Activated CD4-positive, alpha-beta T cell treated with anti-CD3 and anti-CD28 coated beads, Interleukin-2, Interleukin-4, amounts not matched to agents 100 ng/mL and 50 ng/mL, durations not matched to agents 16 hours and 8 hours (primary cell): Measurements from ENCODE around the gene GAR1.
A peak's percentile ranks its signal among the peaks of the same experiment; 100 is the strongest.
"Not testable (repeated sequence)": the region's sequence is repeated elsewhere in the genome, so short reads cannot be mapped to it uniquely, and the experiment has no call there.

Source experiments
- DNase-seq: peaks from one replicate; pipeline ENCODE4 v3.0.0-alpha.2; 2020; ENCODE audit warnings: low spot score

GAR1 gene

DNA sequence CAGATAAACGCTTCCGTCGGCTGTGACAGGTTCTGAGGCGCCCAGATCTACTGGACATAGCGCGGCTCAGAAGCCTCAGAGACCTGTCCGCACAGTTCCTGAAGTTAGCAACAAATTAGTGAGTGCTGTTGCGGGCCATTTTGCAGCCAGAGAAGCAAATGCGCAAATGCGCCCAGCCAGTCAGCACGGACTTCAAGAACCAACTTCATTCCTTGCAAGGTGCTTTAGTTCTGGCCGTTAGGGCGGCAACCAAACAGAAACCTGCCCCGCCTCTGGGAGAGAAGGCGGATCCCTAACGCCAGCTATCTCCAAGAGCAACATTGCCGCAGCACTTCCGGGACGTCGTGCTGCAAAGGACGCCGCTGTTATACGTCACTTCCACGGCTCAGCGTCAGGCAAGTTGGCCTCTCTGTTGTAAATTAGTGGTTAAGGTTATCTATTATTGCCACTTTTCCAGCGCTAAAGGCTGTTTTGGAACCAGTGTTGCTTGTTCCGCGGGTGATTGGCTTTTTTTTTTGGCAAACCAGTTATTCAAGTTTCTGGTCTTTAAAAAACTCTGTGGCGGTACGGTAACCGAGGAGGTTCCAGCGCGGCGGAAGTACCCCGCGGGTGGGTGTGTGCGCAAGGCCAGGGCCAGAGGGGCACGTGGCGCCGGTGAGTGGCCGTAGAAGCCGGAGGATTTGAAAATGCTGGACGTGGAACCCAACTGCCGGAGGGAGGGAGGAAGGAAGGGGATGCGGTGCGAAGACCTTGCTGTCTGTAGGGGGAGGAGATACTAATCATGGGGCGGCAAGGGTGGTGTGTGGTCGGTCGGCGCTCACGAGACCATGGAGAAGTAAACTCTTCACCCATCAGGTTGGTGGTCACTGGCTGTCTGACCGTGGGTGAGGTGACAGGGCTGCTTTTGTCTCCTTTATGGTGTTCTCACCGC, at the start of gene GAR1:
Gene GAR1 (plus strand): TSS at position 612 of the 931 bp plus-strand sequence. CDS start 403 bp downstream, outside the sequence.
- peak; percentile 94 for DNase-seq

DNA sequence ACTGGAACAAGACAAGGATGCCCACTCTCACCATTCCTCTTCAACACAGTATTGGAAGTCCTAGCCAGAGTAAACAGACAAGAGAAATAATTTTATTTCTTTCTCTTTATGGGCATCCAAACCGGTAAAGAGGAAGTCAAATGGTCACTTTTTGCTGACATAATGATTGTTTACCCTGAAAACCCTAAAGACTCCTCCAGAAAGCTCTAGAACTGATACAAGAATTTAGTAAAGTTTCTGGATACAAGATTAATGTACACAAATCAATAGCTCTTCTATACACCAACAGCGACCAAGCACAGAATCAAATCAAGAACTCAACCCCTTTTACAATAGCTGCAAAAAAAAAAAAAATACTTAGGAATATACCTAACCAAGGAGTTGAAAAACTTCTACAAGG, 33.5 kb upstream of the GAR1 start:
- DNase-seq, result not testable (repeated sequence)

GRCh38 chr4:109786846-109787245, 28.7 kb upstream of the GAR1 start:
- DNase-seq, result no peak

GRCh38 chr4:109787807-109788206, 27.8 kb upstream of the GAR1 start:
- no peak for DNase-seq

DNA sequence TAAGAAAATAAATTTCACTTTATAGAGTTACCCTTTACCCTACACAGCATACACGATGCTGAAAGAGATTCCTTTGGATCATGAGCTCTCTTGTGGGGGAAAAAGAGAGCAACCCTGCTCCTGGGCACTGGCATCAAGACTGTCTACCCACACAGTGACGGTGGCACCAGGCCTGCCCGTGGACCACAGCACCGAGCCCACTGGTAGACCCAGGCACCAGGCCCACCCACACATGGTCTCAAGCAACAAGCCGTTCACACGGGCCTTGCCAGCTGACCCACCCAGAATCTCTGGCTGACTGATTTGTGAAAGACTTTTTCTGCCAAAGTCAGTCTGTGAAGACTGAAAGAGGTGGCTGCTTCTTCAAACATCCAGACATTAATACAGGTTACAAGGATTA, 20.5 kb upstream of the GAR1 start:
- DNase-seq, result no peak

DNA sequence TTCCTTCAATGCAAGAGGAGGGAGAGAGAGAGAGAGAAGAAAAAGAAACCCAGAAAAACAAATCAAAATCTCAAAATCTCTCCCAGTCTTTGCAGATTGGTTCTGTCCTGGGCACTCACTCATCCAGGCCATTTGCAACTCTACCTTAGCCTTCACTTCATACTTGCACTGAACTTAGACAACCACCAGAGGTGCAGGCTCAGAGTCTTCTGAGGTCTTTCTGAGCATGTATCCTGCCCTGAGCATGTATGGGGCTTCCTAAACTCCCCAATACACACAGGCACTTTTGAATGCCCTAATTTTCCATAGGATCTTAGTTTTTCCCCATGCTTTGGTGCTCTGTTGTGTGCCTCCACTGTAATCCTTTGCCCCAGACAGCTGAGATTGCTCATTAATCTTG, 16.7 kb upstream of the GAR1 start:
- DNase-seq, result no peak

DNA sequence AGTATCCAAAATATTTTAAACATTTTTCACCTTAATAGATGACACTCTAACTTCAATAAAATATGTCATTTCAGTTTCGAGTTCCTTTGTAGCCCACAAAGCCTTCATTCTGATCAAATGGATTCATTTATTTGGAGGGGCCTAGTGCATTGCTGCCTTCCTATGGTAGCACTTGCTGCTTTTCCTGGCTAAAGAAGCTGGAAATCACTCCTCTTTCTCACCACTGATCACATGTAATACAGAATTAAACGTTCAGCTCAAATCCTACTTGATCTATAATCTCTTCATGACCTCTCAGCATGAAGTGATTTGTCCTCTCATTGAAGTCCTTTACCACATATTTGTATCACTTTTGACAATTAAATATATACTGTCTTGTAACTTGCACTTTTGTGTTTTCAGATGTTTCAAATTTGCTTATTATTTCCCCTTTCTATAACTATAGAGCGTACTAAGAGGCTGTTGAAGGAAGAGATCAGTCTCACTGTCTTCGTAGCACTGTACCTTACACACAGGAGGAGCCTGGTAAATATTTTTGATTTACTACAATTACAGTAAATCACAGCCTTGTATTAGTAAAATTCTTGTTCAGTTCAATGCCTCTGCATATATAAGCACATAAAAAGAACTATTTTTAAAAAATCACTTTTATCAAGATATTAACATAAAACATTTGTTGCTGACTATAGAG, 14.3 kb upstream of the GAR1 start:
- no peak for DNase-seq

DNA sequence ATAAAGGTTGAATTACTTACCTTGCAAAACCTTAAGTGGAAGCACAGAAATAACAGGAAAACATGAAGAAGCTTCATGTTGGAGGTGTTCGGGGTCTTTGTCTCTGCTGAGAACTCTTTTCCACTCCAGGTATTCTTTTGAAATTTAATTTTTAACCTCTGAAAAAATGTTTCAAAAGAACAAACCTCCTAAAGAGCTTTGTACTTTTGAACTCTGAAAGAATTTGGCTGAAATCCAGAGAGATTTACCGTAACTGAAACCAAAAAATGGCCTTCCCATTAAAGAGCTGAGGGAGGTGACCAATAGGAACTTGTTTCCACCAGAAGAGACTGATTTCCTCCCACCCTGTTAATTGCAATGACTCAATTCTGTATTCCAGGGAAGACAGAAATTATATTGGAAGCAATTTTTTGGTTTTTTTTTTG, 13.7 kb upstream of the GAR1 start, which contains the start of gene CFI:
Gene CFI (minus strand): TSS at position 105 of the 425 bp plus-strand sequence. CDS start 28 bp downstream, at position 77.
- no peak for DNase-seq

GRCh38 chr4:109803924-109804571, 11.5 kb upstream of the GAR1 start:
- DNase-seq, result no peak

GRCh38 chr4:109809655-109810054, 5.9 kb upstream of the GAR1 start:
- DNase-seq, result no peak

DNA sequence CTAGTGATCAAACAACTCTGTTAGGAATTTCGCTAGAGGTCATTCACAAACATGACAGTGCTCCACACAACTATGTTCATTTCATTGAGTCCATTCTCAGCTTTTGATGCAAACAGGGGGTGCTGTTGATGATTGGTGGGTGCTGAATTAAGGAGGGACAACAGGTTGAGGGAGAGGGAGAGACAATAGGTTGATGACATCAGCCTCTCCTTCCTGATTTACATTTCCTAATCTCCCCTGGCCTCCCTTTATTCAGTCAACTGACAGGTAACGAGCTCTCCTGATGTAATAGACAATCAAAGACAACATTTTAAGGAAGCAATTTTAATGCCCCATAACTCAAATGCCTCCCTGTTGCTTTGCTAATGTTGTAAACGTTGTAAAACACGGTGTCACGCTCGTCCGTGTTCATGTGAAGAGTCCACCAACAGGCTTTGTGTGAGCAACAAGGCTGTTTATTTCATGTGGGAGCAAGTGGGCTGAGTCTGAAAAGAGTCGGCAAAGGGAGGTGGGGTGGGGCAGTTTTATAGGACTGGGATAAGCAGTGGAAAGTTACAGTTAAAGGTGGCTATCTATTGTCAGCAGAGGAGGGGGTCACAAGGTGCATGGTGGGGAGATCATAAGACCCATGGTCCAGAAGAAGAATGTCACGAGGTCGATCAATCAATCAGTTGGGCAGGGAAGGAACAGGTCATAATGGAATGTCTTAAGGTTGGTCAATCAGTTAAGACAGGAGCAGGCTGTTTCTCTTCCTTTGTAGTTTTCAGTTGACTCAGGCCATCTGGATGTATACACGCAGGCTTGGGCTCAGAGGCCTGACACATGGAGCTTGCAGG, 4.8 kb upstream of the GAR1 start:
- DNase-seq, result no peak

DNA sequence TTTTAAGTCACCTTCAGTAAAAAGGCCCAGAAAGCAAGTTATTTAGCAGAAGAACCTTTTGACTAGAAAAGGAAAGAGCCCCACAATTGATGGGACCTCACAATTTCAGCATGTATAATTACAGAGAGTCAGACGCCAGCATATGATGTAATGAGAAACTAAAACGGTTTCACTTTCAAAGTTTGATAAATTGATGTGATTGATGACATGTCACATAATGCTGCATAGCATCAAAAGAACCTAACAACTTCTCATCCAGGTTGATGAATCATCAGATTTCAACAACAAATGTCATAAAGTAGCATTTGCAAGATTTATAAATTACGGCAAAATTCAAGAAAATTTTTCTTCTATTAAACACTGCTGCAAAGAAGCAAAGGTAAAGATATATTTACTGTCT, 3.9 kb upstream of the GAR1 start:
- DNase-seq, result no peak

DNA sequence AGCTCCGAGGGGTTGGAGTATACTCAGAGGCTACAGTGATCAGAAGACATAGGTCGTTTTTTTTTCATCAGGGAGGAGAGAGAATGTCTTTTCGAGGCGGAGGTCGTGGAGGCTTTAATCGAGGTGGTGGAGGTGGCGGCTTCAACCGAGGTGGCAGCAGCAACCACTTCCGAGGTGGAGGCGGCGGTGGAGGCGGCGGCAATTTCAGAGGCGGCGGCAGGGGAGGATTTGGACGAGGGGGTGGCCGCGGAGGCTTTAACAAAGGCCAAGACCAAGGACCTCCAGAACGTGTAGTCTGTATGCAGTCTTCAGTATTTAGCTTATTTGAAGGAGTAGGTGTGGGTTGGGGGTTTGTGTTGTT, 500 bp downstream of the GAR1 start:
- DNase-seq, result no peak

GRCh38 chr4:109816894-109817293, 1.3 kb downstream of the GAR1 start:
- peak; percentile 34 for DNase-seq

GRCh38 chr4:109818268-109818667, 2.7 kb downstream of the GAR1 start:
- no peak for DNase-seq

GRCh38 chr4:109820563-109820962, 5.0 kb downstream of the GAR1 start:
- no peak for DNase-seq

- DNase-seq, result peak; percentile 47
Observed at GRCh38 chr4:109821185-109821584, 5.6 kb downstream of the GAR1 start.

DNA sequence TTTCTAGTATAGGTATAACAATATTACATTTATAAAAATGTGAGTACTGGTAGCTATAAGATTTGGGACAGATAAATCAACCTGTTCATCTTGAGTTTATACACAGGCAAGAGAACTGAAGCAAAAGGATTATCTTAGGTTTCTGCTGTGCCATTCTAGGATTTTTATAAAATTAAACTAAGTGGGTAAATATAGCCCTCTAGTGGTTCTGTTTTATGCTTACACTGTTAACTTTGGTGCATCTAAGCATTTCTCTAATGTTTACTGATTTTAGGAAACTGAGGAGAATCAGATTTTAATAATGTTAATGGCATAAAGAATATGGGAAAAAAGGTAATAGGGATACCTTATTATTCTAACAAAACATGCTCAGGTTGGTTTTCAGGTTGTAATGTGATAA, 11.2 kb downstream of the GAR1 start:
- DNase-seq, result no peak

- DNase-seq, result no peak
Observed at GRCh38 chr4:109827672-109828071, 12.1 kb downstream of the GAR1 start, which contains the start of gene RRH. Gene RRH (plus strand): TSS chr4:109827972. CDS start chr4:109828028, 56 bp downstream.

DNA sequence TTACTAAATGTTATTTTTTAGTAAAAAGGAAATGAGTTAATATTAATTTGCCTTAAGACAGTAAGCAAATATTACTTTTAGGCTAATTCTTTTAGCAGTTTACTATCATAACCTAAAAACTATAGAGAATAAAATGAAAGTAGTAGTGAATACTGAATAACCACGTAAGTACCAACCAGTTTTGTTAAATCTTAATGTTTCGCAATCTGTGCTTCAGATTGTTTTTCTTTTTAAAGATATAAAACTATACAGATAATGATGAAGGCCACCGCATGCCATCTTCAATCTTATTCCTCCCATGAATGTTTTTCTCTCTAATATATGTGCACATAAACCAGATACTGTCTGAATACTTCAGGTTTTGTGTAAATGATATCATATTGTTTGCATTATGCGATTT, 18.2 kb downstream of the GAR1 start:
- no peak for DNase-seq

DNA sequence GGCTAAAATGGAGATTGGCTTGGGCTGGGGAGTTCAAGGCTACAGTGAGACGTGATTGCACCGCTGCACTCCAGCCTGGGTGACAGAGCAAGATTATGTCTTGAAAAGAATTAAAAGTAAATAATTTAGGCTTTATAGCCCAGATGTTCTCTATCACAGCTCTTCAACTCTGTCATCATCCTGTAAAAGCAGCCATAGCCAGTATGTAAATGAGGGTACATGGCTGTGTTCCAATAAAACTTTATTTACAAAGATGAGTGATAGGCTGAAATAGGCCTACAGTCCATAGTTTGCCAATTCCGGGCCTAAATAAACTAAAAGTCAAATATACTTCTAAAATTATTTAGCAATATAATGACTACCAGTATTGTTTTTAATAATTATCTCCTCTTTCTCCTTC, 21.4 kb downstream of the GAR1 start:
- DNase-seq, result no peak
